Tibial nerve (tissue), 4 donors: ENCODE results near the gene PCDHA3.

ENCODE experiments used
- CTCF ChIP-seq, 5 experiments: fragments of 200-600 bp in 3 of 5; fragments of 450-650 bp in 2 of 5; sonication (generic) in 3 of 5; IDR thresholded peaks; one replicate each; pipeline ENCODE4 v1.5.1; 2016 to 2019; ENCODE audit warnings: antibody characterized with exemption in 5 of 5, mild to moderate bottlenecking in 3 of 5, moderate library complexity in 2 of 5
- EP300 ChIP-seq, 2 donors: sonication (generic); formaldehyde crosslinking; IDR thresholded peaks; one replicate each; pipeline ENCODE4 v1.6.1; 2017; ENCODE audit warnings: antibody characterized with exemption in 2 of 2, mild to moderate bottlenecking in 1 of 2
- POLR2A ChIP-seq, 2 donors: fragments of 450-650 bp; IDR thresholded peaks; one replicate each; pipeline ENCODE4 v1.6.1; 2017; ENCODE audit warnings: antibody characterized with exemption in 2 of 2, mild to moderate bottlenecking in 2 of 2, moderate library complexity in 2 of 2

DNA sequence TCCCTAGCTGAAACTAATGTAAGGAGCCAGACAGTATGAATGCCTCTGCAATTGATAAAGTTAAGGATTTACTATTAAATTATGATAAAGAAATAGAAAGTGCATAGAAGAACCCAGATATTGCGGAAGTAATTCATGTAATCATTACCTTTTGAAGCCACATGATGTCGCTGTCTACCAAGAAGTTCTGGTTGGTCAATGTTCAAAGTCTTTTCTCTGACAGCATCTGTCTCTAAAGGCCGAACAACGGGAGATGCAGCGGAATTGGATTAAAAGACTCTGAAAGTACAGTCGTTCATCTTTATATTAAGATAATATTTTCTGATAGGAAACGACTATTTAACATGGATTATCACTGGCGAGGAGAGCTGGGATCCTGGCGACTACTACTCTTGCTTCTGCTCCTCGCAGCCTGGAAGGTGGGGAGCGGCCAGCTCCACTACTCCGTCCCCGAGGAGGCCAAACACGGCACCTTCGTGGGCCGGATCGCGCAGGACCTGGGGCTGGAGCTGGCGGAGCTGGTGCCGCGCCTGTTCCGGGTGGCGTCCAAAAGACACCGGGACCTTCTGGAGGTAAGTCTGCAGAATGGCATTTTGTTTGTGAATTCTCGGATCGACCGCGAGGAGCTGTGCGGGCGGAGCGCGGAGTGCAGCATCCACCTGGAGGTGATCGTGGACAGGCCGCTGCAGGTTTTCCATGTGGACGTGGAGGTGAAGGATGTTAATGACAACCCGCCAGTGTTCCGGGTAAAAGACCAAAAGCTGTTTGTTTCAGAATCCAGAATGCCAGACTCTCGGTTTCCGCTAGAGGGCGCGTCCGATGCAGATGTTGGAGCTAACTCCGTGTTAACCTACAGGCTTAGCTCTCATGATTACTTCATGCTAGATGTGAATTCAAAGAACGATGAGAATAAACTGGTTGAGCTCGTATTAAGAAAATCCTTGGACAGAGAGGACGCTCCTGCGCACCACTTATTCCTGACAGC lies 40.4 kb downstream of the PCDHA3 start, which contains the start of gene PCDHA8:
- TF ChIP-seq POLR2A (IDR thresholded peaks at IDR 0.05): no peak
- TF ChIP-seq CTCF (IDR thresholded peaks at IDR 0.05): no peak
- TF ChIP-seq EP300 (IDR thresholded peaks at IDR 0.05): no peak
